GM19240 (cell line): ENCODE results near the gene MLPH.

Experiments used
- DNase-seq: peaks from one replicate; pipeline ENCODE4 v3.0.0; 2011; ENCODE audit warnings: low spot score; ENCODE audit not compliant: insufficient read length

Gene MLPH

GRCh38 chr2:237497009-237497837 lies 10.2 kb downstream of the MLPH start:
- no peak for DNase-seq

DNA sequence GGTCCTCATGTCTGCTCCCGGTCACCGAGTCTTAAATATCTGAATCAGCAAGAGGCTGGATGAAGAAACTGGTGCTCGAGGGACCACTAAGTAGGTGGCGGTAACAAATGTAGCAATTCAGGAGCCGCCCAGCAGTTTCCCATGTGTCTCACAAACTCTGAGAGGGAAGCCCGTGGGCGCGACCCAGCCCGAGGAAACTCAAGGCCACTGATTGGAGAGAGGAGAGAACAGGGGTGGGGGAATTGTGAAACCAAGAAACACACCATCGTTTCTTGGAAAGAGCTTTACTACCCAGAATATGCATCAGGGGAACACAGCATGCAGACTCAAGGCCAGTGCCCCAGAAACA lies 10.8 kb downstream of the MLPH start:
- DNase-seq = no peak

GRCh38 chr2:237498341-237498740 lies 11.3 kb downstream of the MLPH start:
- no peak for DNase-seq

DNA sequence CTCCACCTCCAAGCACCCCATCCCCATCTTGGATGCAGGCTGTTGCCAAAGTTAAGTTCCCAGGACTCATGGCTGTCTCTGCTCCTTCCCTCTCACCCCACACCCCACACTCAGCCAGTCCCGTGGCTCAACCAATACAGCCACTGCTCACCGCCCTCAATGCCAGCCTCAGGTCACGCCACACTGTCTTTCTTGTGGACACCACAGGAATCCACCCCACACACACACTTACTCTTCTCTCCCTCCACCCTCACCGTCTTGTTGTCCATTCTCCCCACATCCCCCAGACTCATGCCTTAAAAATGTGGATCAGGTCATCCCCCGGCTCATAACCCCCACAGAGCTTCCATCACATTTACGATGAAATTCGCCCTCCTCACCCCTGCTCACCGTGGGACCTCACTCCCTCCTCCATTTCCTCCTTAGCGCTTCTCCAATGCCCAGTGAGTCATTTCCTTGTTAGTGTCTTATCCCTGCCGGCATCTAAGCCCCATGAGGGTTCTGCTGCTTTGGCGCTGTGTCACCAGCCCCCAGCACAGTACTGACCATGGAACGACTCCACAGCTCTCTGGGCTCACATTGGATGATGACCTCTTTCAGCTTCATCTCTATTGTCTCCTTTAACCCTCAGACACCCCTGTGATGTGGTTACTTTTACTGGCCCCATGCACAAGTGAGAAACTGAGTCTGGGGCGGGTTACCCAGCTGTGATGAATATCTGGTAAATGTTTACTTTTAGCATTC lies 13.8 kb downstream of the MLPH start:
- no peak for DNase-seq

DNA sequence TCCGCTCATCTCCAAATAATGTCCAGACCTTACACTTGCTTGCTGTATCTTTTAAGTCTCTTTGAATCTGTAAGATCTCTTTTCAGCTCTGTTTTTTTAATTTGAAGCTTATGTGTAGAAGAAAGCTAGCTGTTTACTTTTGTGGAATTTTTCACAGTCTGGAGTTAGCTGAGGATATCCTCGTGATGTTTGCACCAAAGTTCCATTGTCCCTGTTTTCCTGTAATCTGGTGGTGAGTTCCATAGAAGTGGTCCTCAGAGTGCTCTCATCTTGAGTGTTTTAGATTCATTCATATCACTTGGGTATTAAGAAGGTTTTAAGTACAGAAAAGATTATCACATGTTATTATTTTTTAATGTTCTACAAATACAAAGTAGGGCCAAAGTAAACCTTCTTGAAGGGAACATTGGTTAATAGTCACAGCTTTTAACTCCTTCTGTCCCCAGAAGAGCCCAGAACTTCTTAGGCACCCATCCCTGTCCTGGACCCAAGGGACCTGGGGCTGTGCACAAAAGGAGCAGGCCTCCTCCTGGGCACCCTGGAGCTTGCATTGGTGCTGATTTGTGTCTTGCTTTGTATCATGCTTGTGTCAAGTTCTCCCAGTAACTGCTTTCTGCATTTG lies 15.0 kb downstream of the MLPH start:
- no peak for DNase-seq

- DNase-seq = no peak
Measured at GRCh38 chr2:237503201-237503600, 16.1 kb downstream of the MLPH start.

DNA sequence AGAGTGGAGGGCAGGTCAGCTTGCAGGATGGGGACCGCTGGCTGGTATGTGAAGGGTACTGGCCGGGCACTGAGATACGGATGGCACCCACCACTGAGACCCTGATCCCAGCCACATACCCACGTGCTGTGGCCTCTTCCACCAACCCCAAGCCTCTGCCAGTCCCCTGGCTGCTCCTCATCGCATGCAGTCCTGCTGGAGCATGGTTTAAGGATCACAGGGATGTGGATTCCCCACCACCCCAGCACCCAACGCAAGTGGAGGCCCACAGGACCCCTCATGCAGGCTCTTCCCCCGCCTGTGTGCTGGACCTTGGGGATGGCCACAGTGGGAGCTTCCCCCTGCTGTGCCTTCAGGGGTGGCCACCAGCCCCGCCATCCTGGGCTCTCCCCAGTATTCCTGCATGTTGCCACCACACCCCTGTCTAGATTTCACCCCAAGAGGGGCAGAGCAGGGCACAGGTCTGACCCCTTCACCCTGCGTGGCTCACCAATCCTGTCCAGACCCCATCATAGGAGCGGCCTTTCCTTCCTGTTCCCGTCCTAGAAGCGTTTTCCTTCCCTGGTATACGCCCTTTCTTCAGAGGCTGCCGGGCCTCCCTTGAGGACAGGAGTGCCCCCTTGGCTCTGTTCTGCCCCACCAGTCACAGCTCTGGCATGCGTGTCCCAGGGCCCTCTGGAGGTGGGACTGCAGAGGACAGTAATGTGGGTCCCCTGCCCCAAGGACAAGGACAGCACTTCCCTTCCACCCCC lies 18.3 kb downstream of the MLPH start:
- no peak for DNase-seq

- DNase-seq = no peak
Measured at GRCh38 chr2:237507512-237507911, 20.5 kb downstream of the MLPH start.

DNA sequence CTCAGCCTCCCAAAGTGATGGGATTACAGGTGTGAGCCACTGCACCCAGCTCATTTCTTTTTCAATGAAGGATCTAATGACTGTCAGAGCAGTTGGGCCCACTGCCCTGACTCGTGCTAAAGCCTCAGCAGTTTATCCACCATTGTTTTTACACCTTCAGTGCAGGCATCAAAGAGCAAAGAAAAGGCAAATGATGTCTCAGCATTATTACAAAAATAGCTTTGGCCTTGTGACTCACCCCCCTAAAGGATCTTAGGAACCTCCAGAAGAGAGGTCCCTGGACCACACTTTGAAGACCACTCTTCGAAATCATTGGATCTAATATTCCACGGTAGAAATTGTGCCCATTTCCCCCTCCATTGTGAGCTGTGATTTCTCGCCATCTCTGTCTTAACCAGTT lies 21.3 kb downstream of the MLPH start:
- no peak for DNase-seq

- DNase-seq = no peak
Measured at GRCh38 chr2:237509151-237509550, 22.1 kb downstream of the MLPH start.

- no peak for DNase-seq
Measured at GRCh38 chr2:237509905-237510304, 22.9 kb downstream of the MLPH start.

DNA sequence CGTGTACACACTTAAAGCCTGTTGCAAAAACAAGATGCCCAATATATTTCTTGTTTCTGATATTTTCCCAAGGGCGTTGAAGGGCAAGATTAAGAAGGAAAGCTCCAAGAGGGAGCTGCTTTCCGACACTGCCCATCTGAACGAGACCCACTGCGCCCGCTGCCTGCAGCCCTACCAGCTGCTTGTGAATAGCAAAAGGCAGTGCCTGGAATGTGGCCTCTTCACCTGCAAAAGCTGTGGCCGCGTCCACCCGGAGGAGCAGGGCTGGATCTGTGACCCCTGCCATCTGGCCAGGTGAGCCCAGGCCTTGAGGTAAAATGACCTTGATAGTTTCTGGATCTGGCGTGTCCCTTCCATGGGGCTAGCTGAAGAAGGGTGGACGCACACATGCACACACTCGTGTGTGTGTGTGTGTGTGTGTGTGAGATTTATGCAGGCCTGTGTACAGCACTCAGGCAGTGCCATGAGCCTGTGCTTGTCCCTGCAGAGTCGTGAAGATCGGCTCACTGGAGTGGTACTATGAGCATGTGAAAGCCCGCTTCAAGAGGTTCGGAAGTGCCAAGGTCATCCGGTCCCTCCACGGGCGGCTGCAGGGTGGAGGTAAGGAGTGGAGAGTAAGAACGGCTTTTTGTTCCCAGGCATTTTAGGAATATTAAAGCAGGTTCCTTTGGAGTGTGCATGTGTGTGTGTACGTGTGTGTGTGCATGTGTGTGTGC lies 23.6 kb downstream of the MLPH start:
- no peak for DNase-seq

GRCh38 chr2:237511433-237511832 lies 24.4 kb downstream of the MLPH start:
- no peak for DNase-seq

DNA sequence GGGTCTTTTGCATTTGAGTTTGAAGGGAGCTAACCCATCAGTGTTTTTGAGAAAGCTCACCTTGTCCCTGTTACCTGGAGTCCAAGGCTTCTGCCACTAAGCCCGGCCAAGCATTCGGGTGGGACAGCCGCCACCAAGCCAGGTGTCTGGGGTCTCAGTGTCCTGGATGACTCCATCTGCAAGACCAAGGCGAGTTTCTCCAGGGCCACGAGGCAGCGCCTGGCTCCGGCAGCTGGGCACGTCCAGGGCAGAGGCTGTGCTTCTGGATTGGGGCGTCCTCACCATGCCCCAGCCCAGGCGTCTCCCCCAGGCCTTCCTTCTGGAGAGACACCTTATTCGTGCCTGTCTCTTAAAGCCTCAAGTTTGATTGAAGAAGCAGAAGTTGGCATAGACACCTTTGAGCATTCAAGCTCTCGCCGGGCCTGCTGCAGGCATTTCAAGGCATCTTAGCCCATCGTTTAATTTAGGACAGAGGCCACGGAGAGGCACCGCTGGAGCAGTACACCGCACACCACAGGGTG lies 24.9 kb downstream of the MLPH start:
- no peak for DNase-seq

- DNase-seq = peak; percentile 75
Measured at GRCh38 chr2:237512774-237513466, 25.9 kb downstream of the MLPH start.

GRCh38 chr2:237513693-237514092 lies 26.6 kb downstream of the MLPH start:
- DNase-seq = no peak

DNA sequence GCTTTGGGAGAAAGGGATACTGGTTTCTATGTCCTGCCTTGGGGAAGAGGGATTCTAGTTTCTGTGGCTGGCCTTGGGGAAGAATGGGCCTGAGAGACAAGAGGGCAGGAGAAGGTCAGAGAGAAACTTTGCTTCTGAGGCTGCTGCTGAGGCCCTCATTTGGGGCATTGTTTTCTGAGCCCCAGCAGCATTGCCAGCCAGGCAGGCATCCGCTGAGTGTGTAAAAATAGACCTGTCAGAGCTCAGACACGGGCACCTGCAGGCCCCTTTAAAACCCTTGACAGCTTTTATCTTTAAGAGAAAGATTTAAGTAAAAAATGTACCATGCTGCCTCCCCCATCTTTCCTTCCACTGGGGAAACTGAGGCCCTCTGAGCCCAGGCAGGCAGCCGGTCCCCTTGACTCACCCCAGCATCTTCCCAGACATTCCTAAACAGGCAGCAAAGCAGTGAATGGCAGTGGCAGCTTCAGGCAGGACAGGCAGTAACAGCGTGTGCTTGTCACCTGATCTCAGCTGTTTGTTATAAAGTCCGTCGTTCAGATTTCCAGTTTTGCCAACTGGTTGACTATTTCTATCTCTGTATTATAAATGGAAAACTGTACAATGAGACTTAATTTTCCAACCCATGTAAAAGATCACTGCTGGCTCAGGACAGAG lies 27.6 kb downstream of the MLPH start:
- no peak for DNase-seq

- no peak for DNase-seq
Measured at GRCh38 chr2:237515166-237515565, 28.1 kb downstream of the MLPH start.

DNA sequence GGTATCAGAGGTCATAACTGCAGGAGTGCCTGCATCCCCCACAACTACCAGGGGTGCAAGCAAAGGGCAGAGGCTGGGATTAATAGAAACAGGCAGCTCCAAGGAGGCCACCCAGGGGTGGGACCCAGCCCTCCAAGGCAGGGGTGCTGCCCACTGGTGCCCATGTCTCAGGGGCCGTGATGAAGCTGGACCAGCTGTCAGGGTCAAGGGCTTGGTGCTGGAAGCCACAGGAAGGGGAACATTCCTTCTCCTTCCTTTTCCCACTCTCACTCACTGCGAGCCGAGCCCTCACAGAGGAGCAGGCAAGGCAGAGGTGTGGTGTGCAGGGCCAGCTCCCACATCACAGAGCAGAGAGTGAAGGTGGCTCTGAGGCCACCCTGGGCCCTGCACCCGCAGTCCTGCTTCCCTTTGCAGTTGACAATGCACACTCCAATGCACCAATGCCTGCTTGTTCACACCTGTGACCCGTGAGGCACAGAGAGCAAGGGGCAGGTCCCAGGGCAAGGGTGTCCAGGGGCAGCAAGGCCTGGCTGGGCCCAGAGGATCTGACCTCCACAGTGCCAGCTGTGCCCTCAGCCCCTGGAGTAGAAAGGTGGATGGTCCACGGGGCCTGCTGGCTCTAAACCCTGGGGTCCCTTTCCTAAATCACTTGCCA lies 28.7 kb downstream of the MLPH start:
- no peak for DNase-seq
